Stimulated activated CD8-positive, alpha-beta memory T cell treated with anti-CD3 and anti-CD28 coated beads, Interleukin-15, amount 100 ng/mL, for 48 hours (primary cell): ENCODE measurements around the gene CCM2.

Experiments used
- DNase-seq, 2 donors: peaks; one replicate each; pipeline ENCODE4 v3.0.0-alpha.2; 2020; ENCODE audit warnings: low read depth in 2 of 2

Gene CCM2

DNA sequence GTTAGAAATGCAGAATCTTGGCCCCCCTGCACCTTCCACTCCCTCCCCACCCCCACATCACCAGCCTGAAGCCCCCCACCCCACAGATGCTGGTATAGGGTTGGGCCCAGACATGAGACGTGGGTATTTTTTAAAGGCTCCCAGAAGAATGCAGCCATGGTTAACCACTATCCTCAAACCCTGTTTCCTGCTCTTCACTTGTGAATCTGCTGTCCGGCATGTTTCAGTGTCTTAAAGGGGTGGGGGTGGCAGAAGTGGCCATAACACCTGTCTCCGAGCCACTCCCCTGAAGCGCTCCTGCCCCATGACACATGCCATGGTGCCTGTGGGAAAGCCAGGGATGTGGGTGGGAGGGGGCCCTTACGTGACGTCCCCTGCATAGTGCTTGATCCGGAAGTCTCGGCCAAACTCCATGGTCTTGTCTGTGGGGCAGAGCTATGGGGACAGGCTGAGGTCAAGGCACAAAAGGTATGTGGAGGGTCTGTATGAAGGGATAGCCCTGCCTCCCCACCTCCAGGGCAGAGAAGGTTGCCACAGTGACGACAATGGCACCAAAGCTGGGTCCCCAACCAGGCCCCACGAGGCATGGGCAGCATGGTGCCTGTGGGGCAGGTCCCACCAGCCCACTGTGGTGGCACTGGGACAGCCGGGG lies 30.8 kb upstream of the CCM2 start:
- DNase-seq, result no peak

DNA sequence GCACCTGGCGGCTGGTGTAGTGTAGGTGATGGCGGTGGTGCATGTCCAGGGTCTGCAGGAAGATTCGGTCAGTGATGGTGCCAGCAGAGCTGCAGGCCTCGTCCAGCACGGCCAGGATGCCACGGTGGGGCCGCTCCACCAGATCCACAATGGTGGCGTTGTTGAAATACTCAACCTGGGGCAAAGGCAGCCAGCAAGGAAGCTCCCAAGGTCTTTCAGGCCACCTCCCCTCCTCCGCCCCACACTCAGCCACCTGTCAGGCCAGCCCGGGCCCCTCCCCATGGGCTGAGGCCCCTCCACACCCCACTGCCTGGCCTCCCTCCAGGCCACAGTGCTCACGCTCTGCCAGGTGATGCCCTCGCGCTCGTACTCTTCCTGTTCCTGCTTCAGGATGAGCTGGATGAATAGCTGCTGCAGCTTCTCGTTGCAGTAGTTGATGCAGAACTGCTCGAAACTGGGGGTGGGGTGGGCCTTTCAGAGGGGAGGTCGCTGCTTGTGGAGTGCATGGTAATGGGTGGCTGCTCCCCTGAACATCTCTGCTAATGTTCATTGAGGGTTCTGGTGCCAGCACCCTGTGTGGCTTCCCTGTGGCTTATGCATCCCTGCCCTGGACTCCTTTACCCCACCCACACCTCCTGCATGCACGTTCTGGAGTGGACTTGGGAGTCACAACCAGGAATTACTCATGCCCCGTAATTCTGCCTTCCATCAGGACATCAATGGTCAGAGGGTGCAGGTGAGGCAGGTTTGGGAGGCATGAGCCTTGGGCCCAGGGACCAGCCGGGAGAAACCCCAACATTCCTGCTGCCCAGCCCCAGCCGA lies 30.1 kb upstream of the CCM2 start:
- no peak for DNase-seq

DNA sequence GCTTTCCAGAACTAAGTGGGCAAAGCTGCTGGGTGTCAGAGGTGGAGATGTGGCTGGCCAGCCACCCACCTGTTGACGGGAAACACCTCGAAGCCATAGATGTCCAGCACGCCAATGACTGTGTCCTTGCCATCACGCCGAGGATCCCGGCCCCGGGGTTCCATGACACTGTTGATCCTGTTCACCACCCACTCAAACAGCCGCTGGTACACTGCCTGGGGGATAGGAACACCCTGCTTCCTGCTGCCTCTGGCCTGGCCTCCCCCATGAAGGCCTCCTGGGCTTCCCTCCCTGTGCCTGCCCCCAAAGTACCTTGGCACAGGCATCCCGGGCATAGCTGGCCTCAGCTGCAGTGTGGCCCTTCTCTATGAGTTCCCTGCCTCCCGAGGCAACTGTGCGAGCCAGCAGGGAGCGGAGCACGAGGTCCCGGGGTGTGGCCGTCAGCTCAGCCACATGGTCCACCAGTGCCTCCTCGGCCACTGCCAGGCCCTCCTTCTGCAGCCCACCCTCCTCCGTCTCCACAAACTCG lies 29.4 kb upstream of the CCM2 start:
- no peak for DNase-seq

DNA sequence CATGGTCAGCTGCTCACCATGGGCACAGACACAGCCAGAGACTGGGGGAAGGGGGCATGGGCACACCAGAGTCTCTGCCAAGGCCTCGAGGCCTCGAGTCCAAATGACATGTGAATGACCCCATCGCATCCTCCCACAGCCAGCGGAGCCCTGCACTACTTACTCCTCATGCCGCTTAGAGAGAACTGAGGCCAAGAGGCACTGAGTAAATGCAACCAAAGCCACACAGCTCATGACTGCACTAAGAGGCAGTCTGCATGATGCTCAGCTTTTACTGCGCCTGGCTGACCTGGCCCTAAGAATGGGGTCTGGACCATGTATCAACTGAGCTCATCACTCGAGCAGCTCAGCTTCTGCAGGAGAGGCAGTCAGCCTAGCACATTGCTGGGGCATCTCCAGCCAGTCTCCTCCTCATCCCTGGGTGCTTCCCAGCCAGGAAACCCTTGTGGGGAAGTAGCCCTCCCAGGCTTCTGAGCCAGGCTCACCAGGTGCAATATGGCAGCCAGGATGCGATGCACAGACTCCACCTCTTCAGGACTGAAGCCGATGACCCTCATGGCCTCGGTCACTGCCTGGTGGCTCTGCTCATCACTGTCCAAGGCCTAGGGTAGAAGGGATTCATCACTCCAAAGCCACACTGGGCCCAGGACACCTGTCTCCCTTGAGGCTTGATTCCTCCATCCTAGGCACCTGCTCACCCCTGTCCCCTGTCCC lies 28.7 kb upstream of the CCM2 start:
- no peak for DNase-seq

DNA sequence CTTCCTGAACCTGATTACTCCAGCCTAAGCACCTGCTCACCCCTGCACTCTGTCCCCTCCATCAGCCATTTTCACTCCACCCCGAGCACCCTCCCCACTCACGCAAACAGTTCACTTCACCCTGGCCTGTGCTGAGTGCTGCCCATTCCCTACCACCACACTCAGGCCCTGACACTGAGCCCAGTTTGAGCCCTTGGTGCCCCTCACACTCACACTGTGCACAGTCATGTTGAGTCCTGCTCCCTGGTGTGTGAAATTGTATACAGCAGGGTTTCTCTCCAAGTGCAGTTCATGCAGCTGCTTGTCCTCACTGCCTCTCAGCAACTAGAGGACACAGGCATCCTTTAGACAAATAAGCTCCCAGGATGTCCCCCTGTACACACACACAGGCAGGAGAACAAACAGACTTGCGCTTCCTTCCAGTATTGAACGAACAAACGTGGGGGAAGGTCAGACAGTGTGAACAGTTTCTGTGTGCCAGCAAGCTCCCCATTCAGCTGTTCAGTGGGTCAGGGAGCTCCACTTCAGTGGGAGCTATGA lies 28.0 kb upstream of the CCM2 start:
- no peak for DNase-seq

DNA sequence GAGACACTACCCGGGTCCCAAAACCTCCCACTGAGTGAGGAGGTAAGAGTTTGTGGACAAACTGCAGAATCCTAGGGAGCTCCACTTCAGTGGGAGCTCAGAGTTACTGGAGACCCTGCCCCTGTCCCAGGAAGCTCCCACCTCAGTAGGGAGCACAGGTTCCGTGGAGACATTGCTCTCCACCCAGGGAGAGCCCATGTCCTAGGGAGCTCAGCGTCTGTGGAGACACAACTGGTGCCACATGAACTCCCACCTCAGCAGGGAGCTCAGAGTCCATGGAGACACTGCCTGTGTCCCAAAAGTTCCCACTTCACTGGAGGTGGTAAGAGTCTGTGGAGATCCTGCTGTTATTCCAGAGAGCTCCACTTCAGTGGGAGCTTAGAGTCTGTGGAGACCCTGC lies 27.4 kb upstream of the CCM2 start:
- DNase-seq, result no peak

DNA sequence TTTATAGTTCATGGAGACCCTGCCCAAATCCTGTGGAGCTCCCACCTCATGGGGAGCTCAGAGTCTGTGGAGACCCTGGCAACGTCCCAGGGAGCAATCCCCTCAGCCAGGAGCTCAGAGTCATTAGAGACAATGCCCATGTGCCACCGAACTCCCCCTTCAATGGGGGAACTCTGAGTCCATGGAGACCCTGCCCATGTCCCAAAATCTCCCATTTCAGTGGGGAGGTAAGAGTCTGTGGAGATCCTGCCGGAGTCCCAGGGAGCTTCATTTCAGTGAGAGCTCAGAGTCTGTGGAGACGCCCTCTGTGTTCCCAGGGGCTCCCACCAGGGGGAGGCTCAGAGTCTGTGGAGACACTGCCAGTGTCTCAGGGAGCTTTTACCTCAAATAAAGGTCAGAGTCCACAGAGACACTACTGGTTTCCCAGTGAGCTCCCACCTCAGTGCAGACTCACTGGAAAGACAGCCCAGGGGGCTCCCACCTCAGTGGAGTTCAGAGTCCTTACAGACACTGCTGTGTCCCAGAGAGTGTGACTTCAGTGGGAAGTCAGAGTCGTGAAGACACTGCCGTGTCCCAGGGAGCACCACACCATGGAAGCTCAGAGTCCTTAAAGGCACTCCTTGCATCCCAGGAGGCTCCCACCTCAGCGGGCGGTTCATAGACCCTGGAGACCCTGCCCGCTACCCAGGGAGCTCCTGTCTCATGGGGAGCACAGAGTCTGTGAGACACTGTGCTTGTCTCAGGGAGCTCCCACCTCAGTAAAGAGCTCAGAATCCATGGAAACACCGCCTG lies 26.2 kb upstream of the CCM2 start:
- no peak for DNase-seq

DNA sequence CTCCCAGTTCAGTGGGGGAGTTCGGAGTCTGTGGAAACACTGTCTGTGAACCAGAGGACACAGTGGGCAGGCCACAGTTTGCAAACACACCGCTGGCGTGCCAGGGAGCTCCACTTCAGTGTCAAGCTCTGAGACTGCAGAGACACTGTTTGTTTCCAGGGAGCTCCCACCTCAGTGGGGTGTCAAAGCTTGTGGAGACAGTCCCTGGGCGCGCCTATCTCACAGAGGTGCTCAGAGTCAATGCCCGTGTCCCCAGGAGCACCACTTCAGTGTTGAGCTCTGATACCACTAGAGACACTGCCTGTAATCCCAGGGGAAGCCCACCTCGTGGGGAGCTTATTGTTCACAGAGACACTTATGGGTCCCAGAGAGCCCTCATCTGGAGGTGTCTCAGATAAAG lies 25.5 kb upstream of the CCM2 start:
- DNase-seq, result no peak

DNA sequence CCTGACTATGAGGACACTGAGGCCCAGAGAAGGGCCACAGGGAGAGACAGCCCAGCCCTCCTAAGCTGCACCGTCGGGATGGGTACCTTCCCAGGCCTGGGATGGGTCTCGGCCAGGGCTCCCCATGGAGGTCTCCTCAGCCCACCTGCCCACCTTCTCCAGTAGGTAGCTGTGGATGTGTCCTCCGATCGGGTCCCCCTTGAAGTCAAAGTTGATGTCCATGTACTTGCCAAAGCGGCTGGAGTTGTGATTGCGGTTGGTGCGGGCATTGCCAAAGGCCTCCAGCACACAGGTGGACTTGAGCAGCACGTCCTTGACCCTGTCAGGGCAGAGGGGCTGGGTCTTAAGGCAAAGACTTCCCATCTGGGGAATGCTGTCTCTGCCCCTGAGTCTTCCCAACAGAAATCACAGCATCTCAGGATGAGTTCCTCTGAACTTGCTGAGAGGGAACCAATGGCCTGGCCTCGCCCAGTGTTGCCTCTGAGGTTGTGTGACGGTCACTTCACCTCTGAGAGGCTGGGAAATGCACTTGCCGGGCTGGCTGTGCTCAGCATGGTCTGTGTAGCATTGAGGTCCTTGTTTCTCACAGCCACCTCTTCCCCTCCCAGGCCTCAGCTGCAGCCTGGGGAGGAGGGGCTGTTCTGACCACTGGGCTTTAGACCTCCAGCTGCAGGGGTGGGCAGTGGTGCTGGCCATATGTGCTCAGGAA lies 24.5 kb upstream of the CCM2 start:
- no peak for DNase-seq

DNA sequence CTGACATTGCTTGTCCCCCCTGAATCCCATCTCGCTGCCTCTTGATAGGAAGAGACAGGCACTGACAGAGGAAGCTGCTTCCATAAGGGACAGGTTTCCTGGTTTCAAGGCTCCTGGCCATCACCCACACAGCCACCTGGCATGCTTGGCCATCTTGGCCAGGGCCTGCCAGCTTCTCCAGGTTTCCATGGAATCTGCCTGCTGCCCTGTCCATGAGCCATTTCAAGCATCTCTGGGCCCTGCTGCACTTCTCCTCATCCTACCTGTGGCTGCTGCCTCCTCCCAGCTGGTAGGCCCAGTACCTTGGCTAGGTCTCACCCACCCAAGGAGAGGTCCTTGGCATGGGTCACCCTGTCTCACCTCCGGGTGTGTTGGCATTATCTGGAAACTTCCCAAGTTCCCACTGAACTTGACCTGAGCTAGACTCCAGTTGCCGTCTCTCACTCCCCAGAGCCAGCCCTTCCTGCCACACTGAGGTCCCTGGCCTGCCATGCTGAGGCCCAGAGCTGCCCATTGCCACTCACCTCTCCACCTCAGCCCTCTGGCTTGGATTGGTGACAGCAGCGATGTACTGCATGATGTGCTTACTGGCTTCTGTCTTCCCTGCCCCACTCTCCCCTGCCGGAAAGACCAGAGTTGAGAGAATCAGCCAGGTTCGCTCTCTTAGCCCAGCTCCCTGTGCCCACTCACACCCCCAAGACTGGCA lies 23.8 kb upstream of the CCM2 start:
- DNase-seq, result no peak

DNA sequence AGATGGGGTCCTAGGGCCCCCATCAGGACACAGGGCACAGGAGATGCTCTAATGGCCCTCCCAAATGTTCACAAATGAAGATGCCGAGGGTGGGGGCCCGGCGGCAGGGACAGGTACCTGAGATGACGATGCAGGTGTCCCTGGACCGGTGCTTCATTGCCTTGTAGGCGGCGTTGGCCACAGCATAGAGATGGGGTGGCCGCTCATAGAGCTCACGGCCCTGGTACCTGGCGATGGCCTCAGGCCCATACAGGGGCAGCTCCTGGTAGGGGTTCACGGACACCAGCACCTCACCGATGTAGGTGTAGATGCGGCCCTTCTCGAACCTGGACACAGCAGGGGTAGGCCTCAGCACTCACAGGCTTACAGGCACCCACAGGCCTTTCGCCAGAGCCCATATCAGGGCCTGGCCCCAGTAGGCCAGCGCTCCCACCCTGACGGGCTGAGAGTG lies 23.2 kb upstream of the CCM2 start:
- no peak for DNase-seq

DNA sequence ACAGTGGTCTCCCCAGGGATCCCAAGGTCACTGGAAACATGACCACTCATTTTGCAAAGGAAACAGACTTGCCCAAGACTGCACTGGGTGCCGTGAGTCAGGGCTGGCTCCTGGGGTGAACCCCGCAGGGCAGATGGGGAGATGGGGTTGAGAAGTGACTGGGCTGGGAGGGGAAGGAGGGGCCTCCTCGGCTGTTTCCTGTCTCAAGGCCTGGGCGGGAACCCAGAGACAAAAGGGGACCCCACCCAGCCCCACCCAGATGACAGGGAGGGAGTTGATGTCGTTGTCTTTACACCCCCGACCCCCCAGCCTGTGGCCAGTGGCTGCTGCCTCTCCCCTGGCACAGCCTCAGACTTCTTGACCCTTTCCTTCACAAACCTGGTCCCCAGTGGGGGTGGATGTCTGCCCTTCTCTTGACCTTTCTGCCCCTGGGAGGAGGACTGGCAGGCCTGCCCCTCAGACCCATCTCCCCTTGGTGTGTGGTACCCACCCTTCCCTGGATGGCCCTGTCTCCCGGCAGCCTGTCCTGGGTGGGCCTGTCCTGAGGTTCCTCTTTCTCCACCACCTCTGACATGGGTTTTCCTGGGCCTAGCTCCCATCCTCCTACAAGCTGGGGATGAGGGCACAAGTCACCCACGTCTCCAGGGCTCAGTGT lies 22.6 kb upstream of the CCM2 start:
- DNase-seq, result peak; percentile 78 to 86

DNA sequence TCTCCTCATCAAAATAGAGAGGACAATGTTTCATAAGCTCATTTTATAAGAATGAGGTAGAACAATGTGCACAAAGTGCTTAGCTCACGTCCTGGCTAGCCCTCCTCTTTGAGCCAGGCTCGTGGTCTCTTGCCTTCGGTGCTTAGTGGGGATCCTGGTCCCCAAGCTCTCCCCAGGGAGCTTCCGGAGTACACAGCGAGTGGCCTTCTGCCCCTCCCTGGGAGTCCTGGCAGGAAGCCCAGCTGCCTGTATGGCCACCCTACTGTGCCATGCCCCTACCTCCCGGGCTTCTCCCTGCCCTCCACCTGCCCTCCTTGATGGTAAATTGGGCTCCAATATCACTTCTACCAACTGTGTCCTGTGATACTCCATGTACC lies 22.1 kb upstream of the CCM2 start:
- no peak for DNase-seq

DNA sequence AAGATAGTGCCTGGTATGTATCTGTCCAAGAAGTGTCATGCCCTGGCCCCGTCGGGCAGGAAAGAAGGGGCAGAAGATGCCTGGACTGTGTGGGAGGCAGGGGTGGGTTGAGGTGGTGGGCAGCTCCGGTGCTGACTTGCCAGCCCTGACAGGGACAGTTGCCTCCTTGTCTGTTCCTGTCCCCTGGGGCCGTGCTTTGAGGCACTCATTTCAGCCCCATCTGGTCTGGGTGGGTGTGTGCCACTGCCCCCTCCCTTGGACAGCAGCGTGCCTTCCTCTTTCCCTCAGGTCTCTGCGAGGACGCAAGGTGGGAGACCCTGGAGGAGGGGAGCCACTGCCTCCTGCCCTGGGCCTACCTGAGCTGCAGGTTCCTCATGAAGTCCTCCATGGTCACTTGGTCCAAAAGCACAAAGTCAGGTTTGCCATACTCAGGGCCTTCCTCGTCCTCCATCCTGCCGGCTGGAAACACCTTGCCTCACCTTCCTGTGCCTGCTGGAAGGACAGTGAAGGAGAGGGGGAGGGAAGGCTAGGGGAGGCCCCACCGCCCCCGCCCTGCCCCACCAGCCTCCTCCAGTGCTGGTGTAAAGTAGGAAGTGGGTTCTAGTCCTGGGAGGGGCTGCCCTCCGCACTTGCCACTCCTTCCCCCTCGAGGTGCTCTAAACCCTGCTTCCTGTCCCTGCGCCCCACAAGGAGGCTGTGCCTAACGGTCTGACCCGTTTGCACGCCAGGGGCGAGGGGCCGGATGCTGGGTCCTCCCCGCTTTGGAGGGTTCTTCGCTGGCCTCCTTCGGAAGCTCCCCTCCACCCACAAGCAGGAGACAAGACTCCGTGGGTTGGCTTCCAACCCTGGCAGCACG lies 21.3 kb upstream of the CCM2 start, which contains the start of gene MYO1G:
Gene MYO1G (minus strand): TSS at position 505 of the 856 bp plus-strand sequence. CDS start 54 bp downstream, at position 451.
- DNase-seq, result peak; percentile 93 to 95

DNA sequence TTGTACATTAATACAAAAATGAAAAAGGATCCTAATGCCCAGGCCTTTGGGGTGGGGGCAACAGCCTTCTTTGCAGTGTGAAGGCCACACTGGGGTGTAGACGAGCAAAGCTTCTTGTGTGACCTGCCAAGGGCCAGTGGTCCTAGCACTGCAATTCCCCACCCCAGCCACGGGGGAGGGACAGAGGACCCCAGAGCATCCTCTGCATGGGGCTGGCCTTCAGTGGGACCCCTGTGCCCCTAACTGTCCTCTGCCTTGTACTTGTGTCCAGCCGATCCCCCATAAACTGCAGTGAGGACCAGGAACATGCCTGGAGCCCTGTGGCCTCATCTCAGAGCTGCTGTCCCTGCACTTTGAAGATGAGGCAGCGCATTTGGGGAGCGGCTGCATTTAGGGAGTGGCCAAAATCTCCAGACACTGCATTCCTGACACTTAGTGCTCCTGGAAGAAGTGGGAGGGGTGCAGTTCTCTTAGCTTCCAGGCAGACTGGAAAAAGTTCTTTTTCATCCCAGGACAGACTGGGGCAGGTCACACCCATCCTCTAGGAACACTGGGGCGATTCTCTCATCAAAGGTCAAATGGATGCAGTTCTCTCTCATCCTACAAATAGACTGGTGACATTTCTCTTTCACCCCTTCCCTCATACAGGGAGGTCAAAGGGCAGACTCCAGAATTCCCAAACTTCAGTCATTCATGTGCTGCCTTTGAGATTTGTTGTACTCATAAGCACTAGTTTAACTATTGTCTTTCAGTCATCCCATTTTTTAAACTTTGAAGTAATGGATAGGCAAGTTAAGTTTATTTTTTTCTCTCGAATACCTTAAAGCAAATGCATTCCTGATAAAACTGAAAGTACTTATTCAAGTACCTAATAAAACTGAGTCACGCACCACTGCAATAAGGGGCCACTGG lies 20.3 kb upstream of the CCM2 start:
- DNase-seq, result no peak

DNA sequence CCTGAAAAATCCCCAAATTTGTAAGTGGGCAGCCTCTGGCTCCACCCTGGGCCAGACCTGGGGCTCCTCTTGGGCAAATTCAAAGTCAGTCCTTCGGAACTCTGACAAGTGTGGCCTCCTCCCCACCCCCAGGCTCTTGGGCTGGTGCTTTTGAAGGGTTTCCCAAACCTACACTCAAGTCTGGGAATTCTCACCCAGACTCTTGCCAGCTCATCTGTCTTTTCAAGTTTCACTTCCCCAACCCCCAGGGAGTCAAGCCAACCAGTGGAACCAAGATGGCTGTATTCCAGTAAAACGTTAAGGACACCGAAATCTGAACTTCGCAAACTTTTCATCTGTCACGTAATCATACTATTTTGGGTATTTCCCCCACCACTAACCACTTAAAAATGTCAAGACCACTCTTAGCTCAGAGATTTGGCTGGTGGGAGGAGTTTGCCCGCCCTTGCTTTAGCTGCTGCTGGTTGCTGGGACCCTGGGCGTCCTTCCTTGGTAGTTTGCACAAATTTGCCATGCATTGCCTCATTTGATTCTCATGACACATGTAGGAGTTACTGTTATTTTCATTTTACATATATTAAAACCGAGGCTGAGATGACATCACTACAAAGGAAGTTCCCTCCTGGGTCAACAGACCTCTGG lies 19.5 kb upstream of the CCM2 start:
- DNase-seq, result peak; percentile 81 to 86
